HepG2 (cell line): ENCODE measurements around the gene RIMBP2. TPM values are rescaled to one million over a fixed set of nuclear protein-coding genes. Genes with fewer than 3 reads are reported as not detected.

Experiments used
- ATAC-seq: fragments of 200-7000 bp; cut with Tn5 transposase; 3 replicates; pipeline ENCODE4 v1.9.1; 2020; ENCODE audit warnings: mild to moderate bottlenecking, moderate library complexity
- BruUV-seq: library from RNA; stranded (reverse); fragments of 400-500 nt; replicated peaks from 2 replicates; lab custom pipeline; 2021; lab: Mats Ljungman, UMichigan
- CTCF ChIA-PET: fragments of 300-600 bp; formaldehyde crosslinking; extraction: SDS; loops from one replicate; lab custom pipeline; 2021; ENCODE audit warnings: low total read pairs, inconsistent platforms, low intra/inter-chr PET ratio; lab: Yijun Ruan, JAX
- POLR2A ChIA-PET: fragments of 350-600 bp; sonication (Branson Sonifier 250); formaldehyde crosslinking; loops from one replicate; lab custom pipeline; 2020; ENCODE audit warnings: antibody characterized with exemption, inconsistent platforms; lab: Yijun Ruan, JAX
- DNase-seq: peaks from one replicate; pipeline ENCODE4 v3.0.0-alpha.2; 2015; ENCODE audit warnings: low spot score
- FAIRE-seq: peaks from 3 replicates; lab custom pipeline; 2011; peaks lifted over from hg19 to GRCh38; lab: Jason Lieb, UNC
- H2AFZ ChIP-seq: one replicate; pipeline ENCODE4 v1.6.1; 2011; ENCODE audit warnings: low read length, inconsistent platforms
- H3K27ac ChIP-seq: fragments of 300-600 bp; 3 replicates; pipeline ENCODE4 v1.8.0; 2011; ENCODE audit warnings: mixed run types, mild to moderate bottlenecking, mixed read lengths, low read length, inconsistent platforms; ENCODE audit not compliant: insufficient read depth; ENCODE audit errors: extremely low read length
- H3K27me3 ChIP-seq, 2 experiments: fragments of 200-600 bp in 1 of 2; 2 replicates in 1 of 2; 3 replicates in 1 of 2; pipeline versions ENCODE4 v1.6.0 to v1.8.0; 2011; ENCODE audit warnings: low read length in 2 of 2, mild to moderate bottlenecking in 2 of 2, moderate library complexity in 2 of 2, inconsistent platforms in 1 of 2; ENCODE audit not compliant: insufficient read depth in 2 of 2, control insufficient read depth in 1 of 2
- H3K36me3 ChIP-seq, 2 experiments: fragments of 200-600 bp in 1 of 2; replicated peaks in 1 of 2; 2 replicates in 1 of 2; 3 replicates in 1 of 2; pipeline versions ENCODE4 v1.5.1 to v1.8.0; 2011; ENCODE audit warnings: low read length in 2 of 2, inconsistent platforms in 1 of 2; ENCODE audit not compliant: insufficient read depth in 2 of 2, control insufficient read depth in 1 of 2
- H3K4me1 ChIP-seq: 2 replicates; pipeline ENCODE4 v1.5.1; 2012; ENCODE audit warnings: low read length, inconsistent platforms; ENCODE audit not compliant: insufficient read depth
- H3K4me2 ChIP-seq: 2 replicates; pipeline ENCODE4 v1.6.0; 2011; ENCODE audit warnings: low read depth, low read length, inconsistent platforms
- H3K4me3 ChIP-seq, 3 experiments: fragments of 200-600 bp in 1 of 3; sonication (generic), shearing (Covaris generic) in 1 of 3; replicated peaks in 1 of 3; 2 replicates each; pipeline ENCODE4 v1.5.1; 2011 to 2016; ENCODE audit warnings: low read length in 3 of 3, inconsistent platforms in 2 of 3, low read depth in 2 of 3, mild to moderate bottlenecking in 2 of 3, control low read depth in 1 of 3, mixed read lengths in 1 of 3; ENCODE audit not compliant: insufficient read depth in 1 of 3
- H3K79me2 ChIP-seq: one replicate; pipeline ENCODE4 v1.6.1; 2011; ENCODE audit warnings: low read length, inconsistent platforms; ENCODE audit not compliant: insufficient read depth
- H3K9ac ChIP-seq: 2 replicates; pipeline ENCODE4 v1.6.0; 2011; ENCODE audit warnings: mild to moderate bottlenecking, low read depth, low read length, inconsistent platforms; ENCODE audit not compliant: insufficient read depth
- H3K9me3 ChIP-seq: 2 replicates; pipeline ENCODE4 v1.5.1; 2012; ENCODE audit warnings: mild to moderate bottlenecking, low read length
- H4K20me1 ChIP-seq: 2 replicates; pipeline ENCODE4 v1.6.0; 2011; ENCODE audit warnings: inconsistent platforms, mild to moderate bottlenecking, low read length, moderate library complexity; ENCODE audit not compliant: insufficient read depth
- CHCHD3 ChIP-seq: sonication (generic); formaldehyde crosslinking; IDR thresholded peaks from 2 replicates; pipeline ENCODE4 v1.8.0; 2022; ENCODE audit warnings: mild to moderate bottlenecking, missing genetic modification reagents, moderate library complexity
- GABPA ChIP-seq, 2 experiments: IDR thresholded peaks; 2 replicates each; pipeline ENCODE4 v1.6.1; 2011 to 2016; ENCODE audit warnings: low read depth in 2 of 2, low read length in 1 of 2, missing biosample characterization in 1 of 2, missing genetic modification characterization in 1 of 2
- HIVEP1 ChIP-seq: sonication (generic); formaldehyde crosslinking; IDR thresholded peaks from 2 replicates; pipeline ENCODE4 v1.4.0; 2020; ENCODE audit warnings: mild to moderate bottlenecking, missing genetic modification reagents
- HOXA9 ChIP-seq: sonication (generic); formaldehyde crosslinking; IDR thresholded peaks from 2 replicates; pipeline ENCODE4 v1.8.1; 2022; ENCODE audit warnings: missing genetic modification reagents, mild to moderate bottlenecking, moderate library complexity, borderline replicate concordance
- KDM1A ChIP-seq: IDR thresholded peaks from 2 replicates; pipeline ENCODE4 v1.6.1; 2016; ENCODE audit warnings: missing compliant biosample characterization
- KLF11 ChIP-seq: IDR thresholded peaks from 2 replicates; pipeline ENCODE4 v1.6.1; 2016; ENCODE audit warnings: missing compliant biosample characterization
- MBNL3 ChIP-seq: fragments of 250-450 bp; sonication (Bioruptor Pico); conservative IDR thresholded peaks from 2 replicates; pipeline ENCODE4 v1.8.0; 2022; ENCODE audit warnings: mild to moderate bottlenecking, inconsistent platforms
- MIER2 ChIP-seq: IDR thresholded peaks from 2 replicates; pipeline ENCODE4 v1.6.1; 2016; ENCODE audit warnings: missing biosample characterization, missing genetic modification reagents
- PHF20 ChIP-seq: sonication (generic); formaldehyde crosslinking; IDR thresholded peaks from 2 replicates; pipeline ENCODE4 v1.5.0; 2020; ENCODE audit warnings: mild to moderate bottlenecking, missing genetic modification reagents
- REPIN1 ChIP-seq: sonication (generic); formaldehyde crosslinking; IDR thresholded peaks from 2 replicates; pipeline ENCODE4 v1.8.0; 2022; ENCODE audit warnings: missing genetic modification reagents, low read depth, mild to moderate bottlenecking, borderline replicate concordance
- SOX13 ChIP-seq, 3 experiments: fragments of 450-650 bp in 1 of 3; sonication (generic) in 1 of 3; formaldehyde crosslinking in 1 of 3; IDR thresholded peaks in 2 of 3; conservative IDR thresholded peaks in 1 of 3; 2 replicates each; pipeline versions ENCODE4 v1.5.0 to v1.6.1; 2016 to 2020; ENCODE audit warnings: antibody characterized with exemption in 1 of 3, mild to moderate bottlenecking in 1 of 3, missing compliant biosample characterization in 1 of 3, missing genetic modification reagents in 1 of 3, moderate library complexity in 1 of 3
- U2AF2 ChIP-seq: fragments of 200-400 bp; formaldehyde crosslinking; IDR thresholded peaks from 2 replicates; pipeline ENCODE4 v1.6.1; 2017; ENCODE audit warnings: low read depth, mild to moderate bottlenecking, low read length
- ZNF501 ChIP-seq: sonication (generic); formaldehyde crosslinking; IDR thresholded peaks from 2 replicates; pipeline ENCODE4 v1.5.1; 2020; ENCODE audit warnings: mild to moderate bottlenecking, moderate library complexity, missing genetic modification reagents
- ZNF569 ChIP-seq: sonication (generic); formaldehyde crosslinking; IDR thresholded peaks from 2 replicates; pipeline ENCODE4 v1.5.0; 2020; ENCODE audit warnings: mild to moderate bottlenecking, missing genetic modification reagents, moderate library complexity, borderline replicate concordance
- ZNF83 ChIP-seq: sonication (generic); formaldehyde crosslinking; IDR thresholded peaks from 2 replicates; pipeline ENCODE4 v1.4.0; 2020; ENCODE audit warnings: missing genetic modification reagents, mild to moderate bottlenecking, borderline replicate concordance
- WGBS: methylation state at CpG from one replicate; pipeline ENCODE4 v1.1.6; 2017; ENCODE audit warnings: low lambda C conversion rate; 5-methylcytosine and 5-hydroxymethylcytosine counted together
- in situ Hi-C: cut with HindIII; loops from 2 replicates; pipeline ENCODE4 v1.10.0; 2017; ENCODE audit warnings: low pct_unique_long_range_greater_than_20kb; ENCODE audit not compliant: extremely low pct_ligation_motif_present
- intact Hi-C: fragments of 100-400 bp; cut with micrococcal nuclease; formaldehyde crosslinking; loops from one replicate; pipeline ENCODE4 v1.10.0; 2022; ENCODE audit not compliant: unreplicated experiment
- polyA plus RNA-seq, 8 experiments: library from polyadenylated mRNA; depleted of rRNA in 3 of 8; stranded (reverse) in 7 of 8; unstranded in 1 of 8; fragments of >200 nt; fragmentation: Illumina TruSeq in 4 of 8; extraction: Trizol in 4 of 8; gene quantifications; 2 replicates each; pipeline versions ENCODE4 v1.2.1 to v1.2.3, GENCODE V29; 2011 to 2016; ENCODE audit warnings: low read depth in 4 of 8, missing spikeins in 1 of 8, mixed read lengths in 1 of 8; ENCODE audit not compliant: insufficient read depth in 1 of 8
- total RNA-seq, 5 experiments: library from RNA; depleted of rRNA; stranded (reverse); fragments of >200 nt; fragmentation: Illumina TruSeq; extraction: Trizol; gene quantifications; 2 replicates each; pipeline ENCODE4 v1.2.3, GENCODE V29; 2016; ENCODE audit warnings: low read depth in 1 of 5
- TF ChIP-seq, protein P1 (sequence below): sonication (generic); formaldehyde crosslinking; IDR thresholded peaks from 2 replicates; pipeline ENCODE4 v1.8.1; 2023; ENCODE audit warnings: mild to moderate bottlenecking, missing genetic modification reagents, borderline replicate concordance
- TF ChIP-seq, protein P2 (sequence below): sonication (generic); formaldehyde crosslinking; IDR thresholded peaks from 2 replicates; pipeline ENCODE4 v1.9.0; 2021; ENCODE audit warnings: missing genetic modification reagents, borderline replicate concordance
- TF ChIP-seq, protein P3 (sequence below), 2 experiments: sonication (generic) in 1 of 2; formaldehyde crosslinking in 1 of 2; IDR thresholded peaks; 2 replicates each; pipeline versions ENCODE4 v1.5.1 to v1.6.1; 2011 to 2020; ENCODE audit warnings: borderline replicate concordance in 1 of 2, low read depth in 1 of 2, low read length in 1 of 2, mild to moderate bottlenecking in 1 of 2, missing genetic modification reagents in 1 of 2, moderate library complexity in 1 of 2
- TF ChIP-seq, protein P4 (sequence below): sonication (generic); formaldehyde crosslinking; IDR thresholded peaks from 2 replicates; pipeline ENCODE4 v1.4.0; 2020; ENCODE audit warnings: mild to moderate bottlenecking, missing genetic modification reagents

Gene RIMBP2
- total and polyA plus RNA-seq, 2 of the 13 experiments (the other 11 are each of a cell fraction or from before 2014, with no cell fraction given): 0.03 TPM; not detected in 1

DNA sequence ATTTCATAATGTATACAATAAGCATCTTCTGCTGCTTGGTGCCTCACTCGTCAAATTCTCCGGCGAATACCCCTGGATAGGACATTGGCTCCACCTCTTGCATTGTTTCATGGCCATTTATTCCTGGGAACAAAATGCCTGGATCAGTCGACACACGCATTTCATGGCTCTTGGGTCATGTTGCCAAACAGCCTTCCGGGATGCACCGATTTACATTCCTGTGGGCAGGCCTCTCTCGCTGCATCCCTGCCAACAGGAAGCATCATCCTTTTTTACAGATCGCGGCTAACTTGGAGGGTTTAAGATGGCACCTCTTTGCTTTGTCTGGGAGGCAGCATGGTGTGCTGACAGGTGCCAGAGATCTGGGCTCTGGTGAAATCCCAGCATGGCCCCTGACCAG lies 32.7 kb upstream of the RIMBP2 start:
- Histone ChIP-seq H4K20me1 (no peaks in the 10 kb centered on the region), H3K4me2 (no peak overlapping the region), H2AFZ (no peak overlapping the region), H3K4me3 (no peak overlapping the region), H3K27me3 (peaks cover 0 to 12% of the 10 kb centered on the region in 2 experiments; a peak in 1 of 5 replicates), H3K27ac (no peak overlapping the region), H3K4me1 (no peaks in the 10 kb centered on the region), H3K36me3 (no peaks in the 10 kb centered on the region), H3K9ac (no peak overlapping the region), H3K79me2 (no peaks in the 10 kb centered on the region), H3K9me3 (peaks cover 1% of the 10 kb centered on the region)
- no TSS peak for BruUV-seq
- FAIRE-seq (no peak), ATAC-seq (no peak), DNase-seq (no peak)
- ChIA-PET POLR2A (no interaction called here), CTCF (interaction anchor here (0.9 kb wide), 1 partner anchor 347 kb away, joined by 4 read pairs; no protein-coding TSS in a partner anchor)
- 3% methylated on average over 8 of the region's 10 CpGs for WGBS
- intact Hi-C loops (loop anchor here (5.0 to 10.0 kb wide), 3 partner anchors 86 to 704 kb away; no protein-coding TSS in a partner anchor), in situ Hi-C loops (loop anchor here (5.0 to 25.0 kb wide), 2 partner anchors 346 to 711 kb away; no protein-coding TSS in a partner anchor)
- TF ChIP-seq REPIN1: no peak
- TF ChIP-seq, protein P1, sequence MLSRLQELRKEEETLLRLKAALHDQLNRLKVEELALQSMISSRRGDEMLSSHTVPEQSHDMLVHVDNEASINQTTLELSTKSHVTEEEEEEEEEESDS: no peak
- no peak for TF ChIP-seq MBNL3 (CRISPR knock-in tag)
- no peak for TF ChIP-seq ZNF83 (CRISPR knock-in tag)
- no peak for TF ChIP-seq PHF20 (CRISPR knock-in tag)
- TF ChIP-seq KLF11 (CRISPR knock-in tag): no peak
- TF ChIP-seq HOXA9: no peak
- TF ChIP-seq GABPA (IDR thresholded peaks at IDR 0.05; ENCODE audit: low read depth, low read length): no peak
- no peak for TF ChIP-seq GABPA (CRISPR knock-in tag; IDR thresholded peaks at IDR 0.05; ENCODE audit: low read depth)
- TF ChIP-seq, protein P2, sequence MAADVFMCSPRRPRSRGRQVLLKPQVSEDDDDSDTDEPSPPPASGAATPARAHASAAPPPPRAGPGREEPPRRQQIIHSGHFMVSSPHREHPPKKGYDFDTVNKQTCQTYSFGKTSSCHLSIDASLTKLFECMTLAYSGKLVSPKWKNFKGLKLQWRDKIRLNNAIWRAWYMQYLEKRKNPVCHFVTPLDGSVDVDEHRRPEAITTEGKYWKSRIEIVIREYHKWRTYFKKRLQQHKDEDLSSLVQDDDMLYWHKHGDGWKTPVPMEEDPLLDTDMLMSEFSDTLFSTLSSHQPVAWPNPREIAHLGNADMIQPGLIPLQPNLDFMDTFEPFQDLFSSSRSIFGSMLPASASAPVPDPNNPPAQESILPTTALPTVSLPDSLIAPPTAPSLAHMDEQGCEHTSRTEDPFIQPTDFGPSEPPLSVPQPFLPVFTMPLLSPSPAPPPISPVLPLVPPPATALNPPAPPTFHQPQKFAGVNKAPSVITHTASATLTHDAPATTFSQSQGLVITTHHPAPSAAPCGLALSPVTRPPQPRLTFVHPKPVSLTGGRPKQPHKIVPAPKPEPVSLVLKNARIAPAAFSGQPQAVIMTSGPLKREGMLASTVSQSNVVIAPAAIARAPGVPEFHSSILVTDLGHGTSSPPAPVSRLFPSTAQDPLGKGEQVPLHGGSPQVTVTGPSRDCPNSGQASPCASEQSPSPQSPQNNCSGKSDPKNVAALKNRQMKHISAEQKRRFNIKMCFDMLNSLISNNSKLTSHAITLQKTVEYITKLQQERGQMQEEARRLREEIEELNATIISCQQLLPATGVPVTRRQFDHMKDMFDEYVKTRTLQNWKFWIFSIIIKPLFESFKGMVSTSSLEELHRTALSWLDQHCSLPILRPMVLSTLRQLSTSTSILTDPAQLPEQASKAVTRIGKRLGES (CRISPR knock-in tag): no peak
- TF ChIP-seq MIER2 (CRISPR knock-in tag): no peak
- TF ChIP-seq HIVEP1: no peak
- TF ChIP-seq, protein P3, sequence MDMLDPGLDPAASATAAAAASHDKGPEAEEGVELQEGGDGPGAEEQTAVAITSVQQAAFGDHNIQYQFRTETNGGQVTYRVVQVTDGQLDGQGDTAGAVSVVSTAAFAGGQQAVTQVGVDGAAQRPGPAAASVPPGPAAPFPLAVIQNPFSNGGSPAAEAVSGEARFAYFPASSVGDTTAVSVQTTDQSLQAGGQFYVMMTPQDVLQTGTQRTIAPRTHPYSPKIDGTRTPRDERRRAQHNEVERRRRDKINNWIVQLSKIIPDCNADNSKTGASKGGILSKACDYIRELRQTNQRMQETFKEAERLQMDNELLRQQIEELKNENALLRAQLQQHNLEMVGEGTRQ (IDR thresholded peaks at IDR 0.05; ENCODE audit: low read depth, low read length): no peak
- TF ChIP-seq, protein P3 (CRISPR knock-in tag; IDR thresholded peaks at IDR 0.05; ENCODE audit: borderline replicate concordance): no peak
- TF ChIP-seq SOX13 (IDR thresholded peaks at IDR 0.05): no peak
- no peak for TF ChIP-seq SOX13 (CRISPR knock-in tag; conservative IDR thresholded peaks at IDR 0.05 in 1 of 2, IDR thresholded peaks at IDR 0.05 in 1 of 2)
- TF ChIP-seq U2AF2: no peak
- TF ChIP-seq, protein P4, sequence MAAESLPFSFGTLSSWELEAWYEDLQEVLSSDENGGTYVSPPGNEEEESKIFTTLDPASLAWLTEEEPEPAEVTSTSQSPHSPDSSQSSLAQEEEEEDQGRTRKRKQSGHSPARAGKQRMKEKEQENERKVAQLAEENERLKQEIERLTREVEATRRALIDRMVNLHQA (CRISPR knock-in tag): no peak
- TF ChIP-seq ZNF501 (CRISPR knock-in tag): no peak
- no peak for TF ChIP-seq ZNF569 (CRISPR knock-in tag)
- TF ChIP-seq CHCHD3 (CRISPR knock-in tag): no peak
- TF ChIP-seq KDM1A (CRISPR knock-in tag): no peak
